SH-SY5Y (cell line): ENCODE results near the gene PDE11A.

Experiments used
- GATA2 ChIP-seq: IDR thresholded peaks from 2 replicates; pipeline ENCODE4 v1.6.1; 2011; ENCODE audit warnings: mild to moderate bottlenecking, low read depth, low read length
- GATA3 ChIP-seq: IDR thresholded peaks from 2 replicates; pipeline ENCODE4 v1.6.1; 2011; ENCODE audit warnings: low read depth, mild to moderate bottlenecking, low read length, moderate library complexity

- TF ChIP-seq GATA2 = no peak
- TF ChIP-seq GATA3 = no peak
Measured at GRCh38 chr2:177745531-177745930, 327.0 kb downstream of the PDE11A start.
